A673 (cell line): ENCODE results near the gene ALDH5A1.

Experiments
- CTCF ChIP-seq: fragments of 300-800, 200-600 bp; sonication (generic); conservative IDR thresholded peaks from 2 replicates; pipeline ENCODE4 v1.5.1; 2017; ENCODE audit warnings: low read depth, mild to moderate bottlenecking, antibody characterized with exemption, low read length, moderate library complexity, mixed read lengths
- EZH2 ChIP-seq: fragments of 200-600 bp; sonication (generic); IDR thresholded peaks from 2 replicates; pipeline ENCODE4 v1.6.1; 2017; ENCODE audit warnings: borderline replicate concordance, low read depth, mild to moderate bottlenecking, mixed read lengths, antibody characterized with exemption, low read length; ENCODE audit not compliant: poor library complexity, severe bottlenecking

- TF ChIP-seq CTCF = no peak
- no peak for TF ChIP-seq EZH2
These were observed 51.7 kb downstream of the ALDH5A1 start for GRCh38 chr6:24546439-24546838.
